ENCODE data around the gene SELPLG.
"Not testable (repeated sequence)": the region's sequence is repeated elsewhere in the genome, so short reads cannot be mapped to it uniquely, and the experiment has no call there.

SELPLG gene, protein sequence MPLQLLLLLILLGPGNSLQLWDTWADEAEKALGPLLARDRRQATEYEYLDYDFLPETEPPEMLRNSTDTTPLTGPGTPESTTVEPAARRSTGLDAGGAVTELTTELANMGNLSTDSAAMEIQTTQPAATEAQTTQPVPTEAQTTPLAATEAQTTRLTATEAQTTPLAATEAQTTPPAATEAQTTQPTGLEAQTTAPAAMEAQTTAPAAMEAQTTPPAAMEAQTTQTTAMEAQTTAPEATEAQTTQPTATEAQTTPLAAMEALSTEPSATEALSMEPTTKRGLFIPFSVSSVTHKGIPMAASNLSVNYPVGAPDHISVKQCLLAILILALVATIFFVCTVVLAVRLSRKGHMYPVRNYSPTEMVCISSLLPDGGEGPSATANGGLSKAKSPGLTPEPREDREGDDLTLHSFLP

DNA sequence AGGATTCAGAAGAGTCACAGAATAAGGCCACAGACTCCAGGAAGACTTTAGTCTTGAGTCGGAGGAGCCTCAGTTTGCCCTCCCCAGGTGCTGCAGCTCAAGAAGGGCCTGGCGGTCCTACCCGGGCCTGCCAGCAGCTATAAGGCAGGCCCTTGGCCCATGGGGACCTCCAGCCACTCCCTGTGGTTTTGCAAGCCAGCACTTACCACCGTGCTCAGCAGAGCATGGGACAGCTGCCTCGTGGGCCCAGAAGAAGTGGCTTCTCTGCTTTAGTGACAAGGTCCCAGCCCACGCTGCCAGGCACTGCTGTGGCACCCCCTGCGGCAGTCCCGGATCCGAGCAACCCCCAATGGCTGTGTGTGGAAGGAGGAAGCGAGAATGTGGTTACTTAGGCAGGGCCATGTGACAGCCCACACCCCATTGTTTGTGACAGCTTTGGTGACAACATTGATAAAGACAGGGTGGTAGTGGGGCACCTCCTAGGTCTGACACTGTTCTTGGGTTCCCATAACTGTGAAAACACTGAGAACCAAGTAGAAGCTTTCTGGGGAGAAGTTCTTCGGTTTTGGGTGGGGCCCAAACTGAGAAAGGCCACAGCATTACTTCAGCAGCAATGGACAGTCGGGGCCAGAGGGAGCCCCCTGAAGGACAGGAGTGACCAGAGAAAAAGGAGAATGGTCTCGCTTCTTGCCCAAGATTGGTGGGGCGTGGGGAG, at the start of gene SELPLG:
Gene SELPLG, minus strand, starts transcription at position 361 of the 715 bp plus-strand sequence. CDS start 9,587 bp downstream, outside the sequence.
- DNase-seq, result peak; percentile 95

DNA sequence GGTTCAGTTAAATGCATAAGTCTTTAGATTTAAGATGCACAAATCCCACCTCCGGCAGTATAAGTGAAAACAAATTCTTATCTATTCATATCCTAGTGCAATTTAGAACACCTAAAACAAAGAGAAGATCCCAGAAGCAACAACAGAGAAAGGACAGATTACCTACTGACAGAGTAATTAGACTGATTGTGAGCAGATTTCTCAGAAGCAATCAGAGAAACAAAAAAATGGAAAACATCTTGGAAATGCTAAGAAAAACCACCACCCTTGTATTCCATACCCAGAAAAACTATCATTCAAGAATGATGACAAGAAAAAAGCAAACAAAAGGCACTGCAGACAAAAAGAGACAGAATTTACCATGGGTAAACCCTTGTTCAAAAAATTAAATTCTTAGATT, 47.6 kb upstream of the SELPLG start:
- no peak for DNase-seq

DNA sequence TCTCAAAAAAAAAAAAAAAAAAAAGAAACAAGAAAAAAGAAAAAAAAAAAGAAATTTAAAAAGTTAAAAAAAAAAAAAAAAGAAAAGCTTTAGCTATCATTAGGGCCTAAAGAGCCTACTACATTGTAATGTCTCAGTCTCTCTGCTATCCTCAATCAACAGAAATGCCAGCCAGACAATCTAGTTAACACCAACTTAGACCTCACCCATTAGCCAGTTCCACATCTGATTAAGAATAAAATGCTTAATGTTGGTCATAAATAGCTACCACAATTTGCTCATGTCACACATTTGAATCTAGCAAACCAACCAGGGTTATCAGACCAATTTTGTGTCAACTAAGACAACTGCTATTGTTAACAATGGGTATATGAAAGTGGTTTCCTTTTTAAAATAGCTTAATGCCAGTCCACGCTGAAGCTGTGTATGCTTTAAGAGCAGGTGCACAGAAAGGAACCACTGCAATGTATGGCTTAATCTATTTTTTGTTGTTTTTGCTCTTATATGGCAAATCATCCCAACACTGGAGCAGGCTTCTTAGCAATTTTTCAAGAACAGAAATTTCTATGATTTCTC, 45.5 kb upstream of the SELPLG start:
- no peak for DNase-seq

DNA sequence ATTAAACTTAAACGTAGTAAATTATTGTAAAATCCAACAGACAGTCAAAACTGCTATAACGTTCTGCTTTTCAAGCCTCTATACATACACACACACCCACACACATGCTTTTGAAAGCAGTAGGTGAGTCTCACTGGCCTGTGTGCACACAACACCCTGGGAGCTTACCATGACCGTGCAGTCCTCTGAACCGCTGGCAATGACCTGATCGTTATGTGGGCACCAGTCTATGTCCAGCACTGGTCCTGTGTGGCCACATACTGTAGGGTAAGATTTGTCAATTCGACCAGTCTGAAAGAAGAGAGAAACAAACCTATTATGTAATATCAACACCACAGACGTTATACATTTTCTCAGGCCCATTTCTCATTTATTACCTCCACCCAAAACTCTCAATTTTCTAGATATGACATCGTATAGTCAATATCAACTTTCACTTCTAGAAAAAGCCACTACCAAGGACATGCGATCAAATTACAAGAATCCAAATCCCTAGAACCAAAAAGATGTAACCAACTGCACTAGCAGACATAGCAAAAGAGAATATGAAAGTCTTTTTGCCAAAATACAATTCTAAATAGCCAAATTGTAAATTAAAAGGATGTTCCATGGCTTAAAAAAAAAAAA, 44.5 kb upstream of the SELPLG start:
- peak; percentile 46 for DNase-seq

DNA sequence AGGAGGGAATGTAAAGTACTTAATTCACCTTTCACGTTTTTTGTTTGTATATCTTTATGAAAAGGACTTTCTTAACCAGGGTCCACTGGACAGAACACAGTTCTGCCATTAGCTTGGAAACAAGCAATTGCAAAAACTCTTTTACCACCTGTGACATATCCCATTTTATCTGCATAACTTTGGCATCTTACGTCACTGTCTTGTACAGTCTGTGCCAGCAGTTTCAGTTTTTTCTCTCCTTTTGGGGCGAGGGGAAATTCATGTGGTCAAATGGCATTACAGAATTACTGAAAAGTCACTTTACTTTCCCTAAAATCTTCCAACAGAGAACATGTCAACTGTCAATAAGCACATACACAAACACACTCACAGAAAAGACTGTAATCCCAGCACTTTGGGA, 43.7 kb upstream of the SELPLG start:
- no peak for DNase-seq

DNA sequence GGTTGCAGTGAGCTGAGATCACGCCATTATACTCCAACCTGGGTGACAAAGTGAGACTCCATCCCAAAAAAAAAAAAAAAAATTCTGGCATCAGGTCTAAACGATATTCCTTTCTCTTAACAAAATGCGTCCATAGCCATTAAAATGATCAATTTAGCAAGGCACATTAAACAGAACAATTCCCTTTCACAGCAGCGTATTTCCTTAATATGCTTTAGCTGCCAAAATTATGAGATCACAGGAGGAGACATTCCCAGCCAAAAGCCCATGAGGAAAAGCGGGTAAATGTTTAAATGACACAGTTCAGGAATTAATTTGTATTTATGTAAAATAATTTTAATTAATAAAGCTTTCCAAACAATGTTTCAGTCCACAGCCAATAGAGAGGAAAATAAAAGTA, 43.0 kb upstream of the SELPLG start:
- no peak for DNase-seq

DNA sequence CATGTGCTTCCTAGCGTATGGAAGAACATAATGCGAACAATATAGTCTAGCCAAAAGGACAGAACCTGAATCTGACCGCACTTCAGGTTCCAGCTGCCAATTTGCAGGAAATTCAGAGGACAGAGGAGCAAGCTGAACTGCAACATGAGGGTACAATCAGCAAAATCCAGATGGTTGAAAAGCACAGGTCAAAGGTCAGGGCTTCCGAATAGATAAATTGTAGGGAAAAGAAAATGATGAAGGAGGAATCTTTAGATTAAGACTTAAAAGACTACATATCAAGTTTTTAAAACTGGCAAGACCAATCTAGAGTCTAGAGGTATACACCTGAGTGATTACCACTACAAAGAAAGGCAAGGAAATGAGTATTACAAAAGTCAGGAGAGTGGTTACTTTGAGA, 42.1 kb upstream of the SELPLG start:
- no peak for DNase-seq

DNA sequence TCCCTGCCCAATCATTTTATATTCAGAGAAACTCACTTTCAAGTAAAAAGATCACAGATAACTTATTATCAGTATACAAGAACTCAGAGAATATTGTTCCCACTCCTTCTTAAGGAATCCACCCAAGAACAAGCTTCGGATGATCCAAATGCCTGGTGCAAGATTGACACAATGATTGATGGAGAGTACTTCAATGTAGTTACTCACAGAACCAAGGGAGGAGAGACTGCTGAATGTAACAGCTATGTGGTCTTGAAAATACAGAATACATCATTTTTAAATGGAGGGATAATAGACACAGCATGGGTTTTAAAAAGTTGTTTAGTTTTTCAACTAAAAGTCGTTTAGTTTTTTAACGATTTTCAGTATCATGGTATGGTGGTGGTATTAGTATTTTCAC, 38.4 kb upstream of the SELPLG start:
- DNase-seq, result no peak

DNA sequence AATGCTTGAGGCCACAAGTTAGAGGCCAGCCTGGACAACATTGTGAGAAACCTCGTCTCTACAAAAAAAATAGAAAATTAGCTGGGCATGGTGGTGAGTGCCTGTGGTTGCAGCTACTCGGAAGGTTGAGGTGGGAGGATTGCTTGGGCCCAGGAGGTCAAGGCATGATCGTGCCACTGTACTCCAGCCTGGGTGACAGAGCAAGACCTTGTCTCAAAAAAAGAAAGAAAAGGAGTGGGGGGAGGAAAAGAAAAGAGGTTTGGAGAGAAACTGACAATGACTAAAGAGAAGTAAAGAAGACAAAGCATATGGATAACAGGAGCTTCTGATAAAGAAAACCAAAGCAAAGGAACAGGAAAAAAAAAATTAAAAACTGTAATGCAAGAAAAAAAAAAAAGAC, 37.4 kb upstream of the SELPLG start:
- DNase-seq, result no peak

DNA sequence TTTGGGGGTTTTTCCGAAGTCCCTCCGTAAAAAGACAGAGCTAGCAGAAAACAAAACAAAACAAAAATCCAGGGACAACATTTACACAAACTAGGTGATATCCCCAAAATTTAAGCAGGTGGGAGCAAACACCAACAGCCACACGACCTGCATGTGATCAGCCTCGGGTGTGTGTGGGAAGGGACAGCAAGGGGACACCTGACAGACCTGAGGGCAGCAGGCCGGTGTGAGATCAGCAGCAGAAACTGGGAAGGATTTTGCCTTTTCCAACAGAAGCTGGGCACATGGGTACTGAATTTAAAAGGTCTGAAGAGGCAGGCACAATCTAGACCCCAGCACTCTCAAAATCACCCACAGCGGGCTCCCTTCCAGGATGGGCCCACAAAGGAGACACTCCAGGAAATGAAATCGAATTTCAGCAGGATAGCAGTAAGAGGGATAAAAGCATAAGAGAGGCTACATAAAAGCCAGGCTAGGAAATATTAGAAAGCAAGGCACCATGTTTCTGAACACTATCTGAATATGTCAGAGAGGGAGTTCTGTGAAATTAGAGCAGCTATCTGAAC, 36.5 kb upstream of the SELPLG start:
- no peak for DNase-seq

DNA sequence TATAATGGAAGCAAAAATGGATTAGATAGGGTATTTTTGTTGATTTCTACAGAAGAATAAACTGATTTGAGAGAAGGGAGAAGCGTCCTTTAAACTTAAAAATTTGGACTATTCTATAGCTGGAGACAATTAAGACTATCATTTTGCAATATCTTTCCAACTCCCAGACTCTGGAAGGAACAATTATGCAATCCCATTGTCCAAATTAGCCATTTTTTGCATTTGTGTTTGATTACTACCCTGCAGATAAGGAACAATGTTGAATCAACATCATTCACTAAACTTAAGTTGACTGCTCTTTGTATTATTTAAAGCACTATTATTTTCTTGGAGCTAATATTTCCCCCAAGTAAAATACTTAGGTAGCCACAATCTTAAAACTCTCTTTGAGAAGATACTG, 34.8 kb upstream of the SELPLG start:
- no peak for DNase-seq

DNA sequence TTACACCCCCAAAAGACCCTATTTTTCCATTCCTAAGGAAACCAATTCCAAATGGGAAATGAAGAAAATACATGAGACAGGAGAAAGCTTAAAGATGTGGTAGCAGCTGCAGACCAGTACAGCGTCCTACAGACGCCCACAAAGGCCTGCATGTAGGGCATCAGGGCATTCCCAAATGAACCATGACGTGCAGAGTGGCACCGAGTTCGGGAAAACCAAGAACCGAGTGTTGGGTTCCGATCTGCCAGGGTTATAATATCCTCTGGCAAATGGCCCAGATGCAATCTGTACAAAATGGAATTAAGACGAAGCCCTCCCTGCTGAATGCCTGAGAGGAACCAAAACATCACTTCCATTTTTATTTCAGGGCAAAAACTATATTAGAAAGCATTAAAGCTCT, 34.4 kb upstream of the SELPLG start:
- DNase-seq, result no peak

DNA sequence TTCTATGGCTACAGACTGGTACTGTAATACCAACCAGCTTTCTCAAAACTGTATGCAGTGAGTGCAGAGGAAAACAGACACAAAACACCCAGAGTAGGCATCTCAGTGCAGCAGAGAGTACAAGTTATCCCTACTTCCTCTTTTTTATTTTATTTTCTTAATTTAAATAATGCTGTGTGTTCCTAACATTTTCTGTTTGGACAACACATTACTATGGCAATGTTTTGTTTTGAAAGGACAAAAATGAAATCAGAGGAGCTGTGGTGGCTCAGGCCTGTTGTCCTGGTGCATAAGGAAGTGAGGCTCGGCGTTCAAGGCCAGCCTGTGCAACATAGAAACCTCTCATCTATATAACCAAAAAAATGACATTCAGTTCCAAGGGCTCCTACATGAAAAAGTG, 33.7 kb upstream of the SELPLG start:
- no peak for DNase-seq

DNA sequence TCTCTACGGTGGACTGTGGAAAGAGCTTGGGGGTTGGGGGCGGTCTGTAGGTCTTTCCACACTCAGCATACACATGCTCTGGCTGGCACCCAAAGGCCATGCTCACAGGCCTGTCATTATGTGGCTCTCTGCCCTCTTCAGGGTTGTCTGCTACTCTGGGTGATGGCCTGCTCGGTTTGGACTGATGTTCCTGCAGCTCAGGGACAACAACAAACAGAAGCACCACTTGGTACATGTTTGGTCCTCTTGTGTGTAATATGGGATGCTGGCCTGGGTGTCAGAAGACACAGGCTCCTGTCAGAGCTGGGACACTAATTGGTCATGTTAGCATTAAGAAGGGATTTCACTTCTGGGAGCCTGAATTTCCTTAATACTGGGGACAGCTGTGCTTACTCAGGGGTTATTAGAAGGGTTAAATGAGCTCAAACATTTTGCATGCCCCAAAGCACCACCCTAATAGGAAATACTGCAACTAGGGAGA, 32.7 kb upstream of the SELPLG start:
- no peak for DNase-seq

DNA sequence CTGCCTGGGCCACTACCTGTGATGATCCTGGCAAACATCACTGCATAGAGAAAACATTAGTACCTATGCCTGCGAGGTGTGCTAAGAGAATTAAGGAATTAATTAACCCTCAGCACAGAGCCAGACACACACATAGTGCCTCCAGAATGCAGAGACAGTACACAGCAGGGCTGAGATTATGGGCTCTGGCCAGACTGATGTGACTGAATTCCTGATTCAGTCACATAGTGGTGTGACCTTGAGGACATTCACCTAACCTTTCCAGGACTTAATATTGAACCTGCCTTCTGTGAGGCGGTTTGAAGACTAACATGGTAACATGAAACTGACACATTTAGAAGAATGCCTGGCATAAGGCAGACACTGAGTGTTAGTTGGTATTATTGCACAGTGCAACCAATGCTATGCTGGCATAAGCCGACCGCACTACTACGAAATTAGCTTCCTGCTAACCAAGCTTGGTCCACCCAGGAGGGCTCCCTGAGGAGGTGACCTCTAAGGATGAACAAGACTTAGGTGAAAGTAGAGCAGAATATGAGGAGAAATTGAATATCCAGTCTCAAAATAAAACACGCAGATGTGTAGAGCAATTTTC, 32.0 kb upstream of the SELPLG start:
- DNase-seq, result no peak

DNA sequence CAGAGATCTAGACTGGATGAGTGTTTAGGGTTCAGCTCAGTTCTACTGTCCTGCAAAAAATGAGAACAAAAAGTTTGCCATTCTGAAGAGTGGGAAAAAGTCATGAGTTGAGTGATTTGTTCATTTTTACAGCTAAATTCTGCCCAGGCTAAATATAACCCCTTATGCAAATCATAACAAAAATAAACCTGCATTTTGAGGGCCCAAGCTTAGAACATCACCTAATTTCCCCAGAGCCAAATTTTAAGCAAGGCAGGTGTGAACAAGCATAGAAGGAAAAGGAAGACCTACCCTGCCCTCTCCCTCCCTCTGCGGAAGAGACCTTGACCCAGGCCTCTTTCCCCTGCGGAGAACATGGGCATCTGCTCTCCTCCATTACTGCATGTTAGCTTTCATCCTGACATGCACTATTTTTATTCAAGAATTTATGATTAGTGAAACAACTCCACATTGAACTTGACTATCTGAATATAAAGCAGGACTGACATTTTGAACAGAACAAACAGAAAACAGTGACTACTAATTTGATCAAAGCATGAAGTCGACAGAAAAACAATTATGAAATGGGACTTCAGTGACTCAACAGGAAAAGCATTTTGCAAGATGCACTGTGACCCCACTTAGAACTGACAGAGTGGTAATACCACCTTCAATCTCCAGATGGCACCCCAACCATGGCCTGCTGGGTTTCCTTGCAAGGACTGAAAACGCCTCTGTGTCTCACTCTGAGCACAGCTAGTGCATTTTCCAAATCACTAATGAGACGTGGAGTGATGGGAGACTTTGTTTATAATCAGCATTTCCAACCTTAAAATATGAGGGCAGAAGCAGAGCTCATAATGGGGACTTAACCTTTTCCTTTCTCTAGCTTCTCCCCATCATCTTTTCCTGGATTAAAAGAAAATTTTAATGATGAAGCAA, 30.9 kb upstream of the SELPLG start:
- DNase-seq, result peak; percentile 92

DNA sequence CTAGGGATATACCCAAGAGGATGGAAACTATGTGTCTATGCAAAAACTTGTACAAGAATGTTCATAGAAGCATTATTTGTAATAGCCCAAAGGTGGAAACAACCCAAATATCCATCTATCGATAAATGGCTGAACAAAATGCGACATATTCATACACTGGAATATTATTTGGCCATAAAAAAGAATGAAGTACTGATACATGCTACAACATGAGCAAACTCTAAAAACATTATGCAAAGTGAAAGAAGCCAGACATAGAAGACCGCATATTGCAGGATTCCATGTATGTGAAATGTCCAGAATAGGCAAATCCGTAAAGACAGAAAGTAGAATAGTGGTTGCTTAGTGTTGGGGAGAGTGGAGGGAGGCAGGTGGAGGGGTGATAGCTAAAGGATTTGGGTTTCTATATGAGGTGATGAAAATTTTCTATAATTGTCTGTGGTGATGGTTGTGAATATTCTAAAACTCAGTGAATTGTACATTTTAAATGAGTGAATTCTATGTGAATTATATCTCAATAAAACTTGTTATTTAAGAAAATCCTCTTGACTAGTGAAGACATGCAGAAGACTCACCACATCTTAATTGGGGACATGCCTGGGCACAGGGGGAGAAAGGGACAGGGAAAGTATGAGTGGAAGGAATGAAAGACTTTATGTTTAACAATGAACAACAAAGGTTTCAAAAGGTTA, 29.8 kb upstream of the SELPLG start:
- DNase-seq, result no peak

DNA sequence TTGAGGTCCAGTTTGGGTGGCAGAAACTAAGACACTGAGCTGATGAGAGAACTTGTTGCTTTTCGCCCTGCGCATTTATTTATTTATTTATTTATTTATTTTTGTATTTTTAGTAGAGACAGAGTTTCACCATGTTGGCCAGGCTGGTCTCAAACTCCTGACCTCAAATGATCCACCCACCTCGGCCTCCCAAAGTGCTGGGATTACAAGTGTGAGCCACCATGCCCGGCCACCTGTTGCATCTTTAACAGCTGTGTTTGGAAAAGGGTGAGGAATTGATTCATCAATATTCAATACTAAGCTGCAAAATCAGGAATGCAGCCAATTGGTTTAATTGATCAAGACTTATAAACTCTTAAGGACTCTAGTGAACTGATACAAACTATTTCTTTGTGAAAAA, 24.4 kb upstream of the SELPLG start:
- DNase-seq, result not testable (repeated sequence)

DNA sequence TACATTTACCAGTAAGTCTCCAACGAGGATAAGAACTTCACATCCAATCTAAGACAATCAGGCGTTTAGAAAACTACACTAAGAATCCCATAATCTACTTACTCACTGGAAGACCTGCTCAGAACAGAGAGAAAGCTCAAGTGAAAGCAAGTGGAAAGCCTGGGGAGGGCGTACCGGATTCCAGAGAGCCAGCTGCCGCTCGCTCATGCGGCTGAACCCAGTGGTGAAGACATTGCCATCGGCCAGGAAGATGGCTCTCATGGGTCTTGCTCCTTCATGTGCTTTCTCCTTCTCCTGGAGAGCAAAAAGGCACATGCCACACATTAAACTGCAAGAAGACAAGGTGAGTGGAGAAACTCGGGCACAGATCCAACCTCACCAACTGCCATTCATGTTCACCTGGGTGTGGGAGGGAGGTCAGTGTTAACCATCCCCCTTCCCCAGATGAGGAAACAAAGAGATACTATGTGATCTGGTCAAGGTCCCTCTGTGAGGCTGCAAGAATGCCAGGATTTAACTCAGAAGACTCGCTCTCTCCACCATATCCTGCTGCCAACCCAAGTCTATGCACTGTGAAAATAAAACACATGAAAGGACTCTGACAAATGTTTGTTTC, 23.5 kb upstream of the SELPLG start:
- DNase-seq, result no peak

DNA sequence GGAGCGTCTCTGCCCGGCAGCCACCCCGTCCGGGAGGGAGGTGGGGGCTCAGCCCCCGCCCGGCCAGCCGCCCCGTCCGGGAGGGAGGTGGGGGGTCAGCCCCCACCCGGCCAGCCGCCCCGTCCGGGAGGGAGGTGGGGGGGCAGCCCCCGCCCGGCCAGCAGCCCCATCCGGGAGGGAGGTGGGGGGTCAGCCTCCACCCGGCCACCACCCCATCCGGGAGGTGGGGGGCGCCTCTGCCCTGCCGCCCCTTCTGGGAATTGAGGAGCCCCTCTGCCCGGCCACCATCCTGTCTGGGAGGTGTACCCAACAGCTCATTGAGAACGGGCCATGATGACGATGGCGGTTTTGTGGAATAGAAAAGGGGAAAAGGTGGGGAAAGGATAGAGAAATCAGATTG, 22.6 kb upstream of the SELPLG start:
- not testable (repeated sequence) for DNase-seq

DNA sequence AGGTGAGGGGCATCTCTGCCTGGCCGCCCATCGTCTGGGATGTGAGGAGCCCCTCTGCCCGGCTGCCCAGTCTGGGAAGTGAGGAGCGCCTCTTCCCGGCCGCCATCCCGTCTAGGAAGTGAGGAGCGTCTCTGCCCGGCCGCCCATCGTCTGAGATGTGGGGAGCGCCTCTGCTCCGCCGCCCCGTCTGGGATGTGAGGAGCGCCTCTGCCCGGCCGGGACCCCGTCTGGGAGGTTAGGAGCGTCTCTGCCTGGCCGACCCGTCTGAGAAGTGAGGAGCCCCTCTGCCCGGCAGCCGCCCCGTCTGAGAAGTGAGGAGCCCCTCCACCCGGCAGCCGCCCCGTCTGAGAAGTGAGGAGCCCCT, 22.1 kb upstream of the SELPLG start:
- not testable (repeated sequence) for DNase-seq
